Breast epithelium (tissue), 4 donors: ENCODE results near the gene SIT1. TPM values are rescaled to one million over a fixed set of nuclear protein-coding genes. Genes with fewer than 3 reads are reported as not detected.

Experiments used
- DNase-seq, 2 donors: peaks; one replicate each; pipeline ENCODE4 v3.0.0-alpha.2; 2019; ENCODE audit warnings: low spot score in 2 of 2
- H3K27ac ChIP-seq, 2 donors: fragments of 200-600 bp; sonication (generic) in 1 of 2; one replicate each; pipeline ENCODE4 v1.5.1; 2016 to 2019; ENCODE audit warnings: mild to moderate bottlenecking in 1 of 2
- H3K27me3 ChIP-seq, 2 donors: fragments of 200-600 bp; sonication (generic) in 1 of 2; one replicate each; pipeline versions ENCODE4 v1.5.1 to v1.6.0; 2017 to 2019; ENCODE audit warnings: control low read depth in 1 of 2, mild to moderate bottlenecking in 1 of 2
- H3K36me3 ChIP-seq: fragments of 200-600 bp; one replicate; pipeline ENCODE4 v1.5.1; 2019
- H3K4me1 ChIP-seq, 2 donors: fragments of 200-600 bp; sonication (generic); one replicate each; pipeline ENCODE4 v1.5.1; 2016 to 2019; ENCODE audit warnings: control low read depth in 1 of 2
- H3K4me3 ChIP-seq, 3 donors: fragments of 200-600 bp; sonication (generic); 1 replicate in 2 of 3; 2 replicates in 1 of 3; pipeline ENCODE4 v1.5.1; 2016 to 2019; ENCODE audit warnings: mild to moderate bottlenecking in 3 of 3, moderate library complexity in 2 of 3
- H3K9me3 ChIP-seq, 2 donors: fragments of 200-600 bp; sonication (generic) in 1 of 2; one replicate each; pipeline ENCODE4 v1.5.1; 2016 to 2019; ENCODE audit warnings: control low read depth in 1 of 2
- POLR2A ChIP-seq: fragments of 450-650 bp; IDR thresholded peaks from one replicate; pipeline ENCODE4 v1.6.1; 2016; ENCODE audit warnings: antibody characterized with exemption, mild to moderate bottlenecking, moderate library complexity
- POLR2AphosphoS5 ChIP-seq, 3 donors: sonication (generic); formaldehyde crosslinking; IDR thresholded peaks; one replicate each; pipeline ENCODE4 v1.6.1; 2017; ENCODE audit warnings: antibody characterized with exemption in 3 of 3
- intact Hi-C: fragments of 100-400 bp; cut with DNase I; formaldehyde crosslinking; loops from one replicate; pipeline ENCODE4 v1.15.1; 2023; ENCODE audit warnings: low total_unique reads
- total RNA-seq, 3 donors: library from RNA; depleted of rRNA; stranded (reverse); fragments of >200 nt; gene quantifications; one replicate each; pipeline ENCODE4 v1.1.0, GENCODE V29; 2016
- TF ChIP-seq, protein P1 (sequence below), 3 donors: fragments of 450-650 bp; IDR thresholded peaks; one replicate each; pipeline ENCODE4 v1.5.1; 2016 to 2017; ENCODE audit warnings: antibody characterized with exemption in 3 of 3, mild to moderate bottlenecking in 3 of 3, moderate library complexity in 3 of 3

SIT1 gene
- total RNA-seq, 3 donors from 2014 or later: 1.2 to 3.2 (median 1.3) TPM

DNA sequence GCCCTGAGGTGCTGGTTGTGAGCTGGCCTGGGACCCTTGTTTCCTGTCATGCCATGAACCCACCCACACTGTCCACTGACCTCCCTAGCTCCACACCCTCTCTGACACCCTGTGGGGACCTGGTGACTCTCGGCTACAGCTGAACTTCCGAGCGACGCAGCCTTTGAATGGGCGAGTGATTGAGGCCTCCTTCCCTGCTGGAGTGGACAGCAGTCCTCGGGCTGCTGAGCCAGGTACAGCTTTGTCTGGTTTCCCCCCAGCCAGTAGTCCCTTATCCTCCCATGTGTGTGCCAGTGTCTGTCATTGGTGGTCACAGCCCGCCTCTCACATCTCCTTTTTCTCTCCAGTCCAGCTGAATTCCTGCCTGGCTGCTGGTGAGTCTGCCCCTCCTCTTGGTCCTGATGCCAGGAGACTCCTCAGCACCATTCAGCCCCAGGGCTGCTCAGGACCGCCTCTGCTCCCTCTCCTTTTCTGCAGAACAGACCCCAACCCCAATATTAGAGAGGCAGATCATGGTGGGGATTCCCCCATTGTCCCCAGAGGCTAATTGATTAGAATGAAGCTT, 29.1 kb upstream of the SIT1 start:
- no peak overlapping the region for H3K27ac ChIP-seq
- no peaks in the 10 kb centered on the region for H3K36me3 ChIP-seq
- no peaks in the 10 kb centered on the region for H3K9me3 ChIP-seq
- no peak overlapping the region for H3K4me3 ChIP-seq
- peaks cover 0 to 4% of the 10 kb centered on the region in 2 donors for H3K4me1 ChIP-seq
- no peak for DNase-seq
- TF ChIP-seq POLR2AphosphoS5 (IDR thresholded peaks at IDR 0.05) (no peak), POLR2A (no peak)
- TF ChIP-seq, protein P1, sequence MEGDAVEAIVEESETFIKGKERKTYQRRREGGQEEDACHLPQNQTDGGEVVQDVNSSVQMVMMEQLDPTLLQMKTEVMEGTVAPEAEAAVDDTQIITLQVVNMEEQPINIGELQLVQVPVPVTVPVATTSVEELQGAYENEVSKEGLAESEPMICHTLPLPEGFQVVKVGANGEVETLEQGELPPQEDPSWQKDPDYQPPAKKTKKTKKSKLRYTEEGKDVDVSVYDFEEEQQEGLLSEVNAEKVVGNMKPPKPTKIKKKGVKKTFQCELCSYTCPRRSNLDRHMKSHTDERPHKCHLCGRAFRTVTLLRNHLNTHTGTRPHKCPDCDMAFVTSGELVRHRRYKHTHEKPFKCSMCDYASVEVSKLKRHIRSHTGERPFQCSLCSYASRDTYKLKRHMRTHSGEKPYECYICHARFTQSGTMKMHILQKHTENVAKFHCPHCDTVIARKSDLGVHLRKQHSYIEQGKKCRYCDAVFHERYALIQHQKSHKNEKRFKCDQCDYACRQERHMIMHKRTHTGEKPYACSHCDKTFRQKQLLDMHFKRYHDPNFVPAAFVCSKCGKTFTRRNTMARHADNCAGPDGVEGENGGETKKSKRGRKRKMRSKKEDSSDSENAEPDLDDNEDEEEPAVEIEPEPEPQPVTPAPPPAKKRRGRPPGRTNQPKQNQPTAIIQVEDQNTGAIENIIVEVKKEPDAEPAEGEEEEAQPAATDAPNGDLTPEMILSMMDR (IDR thresholded peaks at IDR 0.05): no peak
- H3K27me3 ChIP-seq: no peaks in the 10 kb centered on the region
- intact Hi-C loops: no loop called here

DNA sequence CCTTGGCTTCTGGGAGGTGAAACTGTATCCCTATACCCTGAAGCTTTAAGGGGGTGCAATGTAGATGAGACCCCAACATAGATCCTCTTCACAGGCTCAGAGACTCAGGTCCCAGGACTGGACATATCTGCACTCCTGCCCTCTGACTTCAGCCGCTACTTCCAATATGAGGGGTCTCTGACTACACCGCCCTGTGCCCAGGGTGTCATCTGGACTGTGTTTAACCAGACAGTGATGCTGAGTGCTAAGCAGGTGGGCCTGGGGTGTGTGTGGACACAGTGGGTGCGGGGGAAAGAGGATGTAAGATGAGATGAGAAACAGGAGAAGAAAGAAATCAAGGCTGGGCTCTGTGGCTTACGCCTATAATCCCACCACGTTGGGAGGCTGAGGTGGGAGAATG, 28.4 kb upstream of the SIT1 start:
- TF ChIP-seq POLR2AphosphoS5 (IDR thresholded peaks at IDR 0.05): no peak
- no peak for TF ChIP-seq POLR2A
- TF ChIP-seq, protein P1 (IDR thresholded peaks at IDR 0.05): no peak
- Histone ChIP-seq H3K36me3 (no peaks in the 10 kb centered on the region), H3K4me1 (peaks cover 0 to 4% of the 10 kb centered on the region in 2 donors), H3K9me3 (no peaks in the 10 kb centered on the region), H3K4me3 (no peak overlapping the region), H3K27ac (no peak overlapping the region), H3K27me3 (no peaks in the 10 kb centered on the region)
- intact Hi-C loops: no loop called here
- no peak for DNase-seq

DNA sequence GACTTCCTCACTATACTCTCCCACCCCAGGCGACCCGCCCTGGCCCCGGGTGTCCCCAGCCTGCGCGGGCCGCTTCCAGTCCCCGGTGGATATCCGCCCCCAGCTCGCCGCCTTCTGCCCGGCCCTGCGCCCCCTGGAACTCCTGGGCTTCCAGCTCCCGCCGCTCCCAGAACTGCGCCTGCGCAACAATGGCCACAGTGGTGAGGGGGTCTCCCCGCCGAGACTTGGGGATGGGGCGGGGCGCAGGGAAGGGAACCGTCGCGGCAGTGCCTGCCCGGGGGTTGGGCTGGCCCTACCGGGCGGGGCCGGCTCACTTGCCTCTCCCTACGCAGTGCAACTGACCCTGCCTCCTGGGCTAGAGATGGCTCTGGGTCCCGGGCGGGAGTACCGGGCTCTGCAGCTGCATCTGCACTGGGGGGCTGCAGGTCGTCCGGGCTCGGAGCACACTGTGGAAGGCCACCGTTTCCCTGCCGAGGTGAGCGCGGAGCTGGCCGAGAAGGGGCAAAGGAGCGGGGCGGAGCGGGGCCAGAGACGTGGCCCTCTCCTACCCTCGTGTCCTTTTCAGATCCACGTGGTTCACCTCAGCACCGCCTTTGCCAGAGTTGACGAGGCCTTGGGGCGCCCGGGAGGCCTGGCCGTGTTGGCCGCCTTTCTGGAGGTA, 25.1 kb upstream of the SIT1 start:
- H3K36me3 ChIP-seq: no peaks in the 10 kb centered on the region
- no peaks in the 10 kb centered on the region for H3K9me3 ChIP-seq
- DNase-seq: no peak
- peaks cover 0 to 4% of the 10 kb centered on the region in 2 donors for H3K4me1 ChIP-seq
- H3K27me3 ChIP-seq: no peaks in the 10 kb centered on the region
- intact Hi-C loops: no loop called here
- H3K4me3 ChIP-seq: peak overlapping the region; percentile 41 to 77 (median 57)
- no peak for TF ChIP-seq POLR2AphosphoS5 (IDR thresholded peaks at IDR 0.05)
- TF ChIP-seq, protein P1 (IDR thresholded peaks at IDR 0.05): no peak
- TF ChIP-seq POLR2A: no peak
- no peak overlapping the region for H3K27ac ChIP-seq

DNA sequence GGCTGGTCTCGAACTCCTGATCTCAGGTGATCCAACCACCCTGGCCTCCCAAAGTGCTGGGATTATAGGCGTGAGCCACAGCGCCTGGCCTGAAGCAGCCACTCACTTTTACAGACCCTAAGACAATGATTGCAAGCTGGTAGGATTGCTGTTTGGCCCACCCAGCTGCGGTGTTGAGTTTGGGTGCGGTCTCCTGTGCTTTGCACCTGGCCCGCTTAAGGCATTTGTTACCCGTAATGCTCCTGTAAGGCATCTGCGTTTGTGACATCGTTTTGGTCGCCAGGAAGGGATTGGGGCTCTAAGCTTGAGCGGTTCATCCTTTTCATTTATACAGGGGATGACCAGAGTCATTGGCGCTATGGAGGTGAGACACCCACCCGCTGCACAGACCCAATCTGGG, 24.5 kb upstream of the SIT1 start:
- Histone ChIP-seq H3K36me3 (no peaks in the 10 kb centered on the region), H3K9me3 (no peaks in the 10 kb centered on the region), H3K27ac (no peak overlapping the region), H3K4me3 (peak overlapping the region; percentile 41 to 77 (median 57)), H3K4me1 (peaks cover 0 to 4% of the 10 kb centered on the region in 2 donors), H3K27me3 (no peaks in the 10 kb centered on the region)
- intact Hi-C loops: no loop called here
- DNase-seq: no peak
- no peak for TF ChIP-seq POLR2AphosphoS5 (IDR thresholded peaks at IDR 0.05)
- no peak for TF ChIP-seq POLR2A
- TF ChIP-seq, protein P1 (IDR thresholded peaks at IDR 0.05): no peak

DNA sequence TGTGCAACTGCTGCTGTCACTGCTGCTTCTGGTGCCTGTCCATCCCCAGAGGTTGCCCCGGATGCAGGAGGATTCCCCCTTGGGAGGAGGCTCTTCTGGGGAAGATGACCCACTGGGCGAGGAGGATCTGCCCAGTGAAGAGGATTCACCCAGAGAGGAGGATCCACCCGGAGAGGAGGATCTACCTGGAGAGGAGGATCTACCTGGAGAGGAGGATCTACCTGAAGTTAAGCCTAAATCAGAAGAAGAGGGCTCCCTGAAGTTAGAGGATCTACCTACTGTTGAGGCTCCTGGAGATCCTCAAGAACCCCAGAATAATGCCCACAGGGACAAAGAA, 23.3 kb upstream of the SIT1 start:
- Histone ChIP-seq H3K36me3 (no peaks in the 10 kb centered on the region), H3K4me3 (no peak overlapping the region), H3K27ac (no peak overlapping the region), H3K4me1 (peaks cover 0 to 4% of the 10 kb centered on the region in 2 donors), H3K9me3 (no peaks in the 10 kb centered on the region), H3K27me3 (no peaks in the 10 kb centered on the region)
- intact Hi-C loops: no loop called here
- TF ChIP-seq, protein P1 (IDR thresholded peaks at IDR 0.05): no peak
- TF ChIP-seq POLR2AphosphoS5 (IDR thresholded peaks at IDR 0.05): no peak
- no peak for TF ChIP-seq POLR2A
- no peak for DNase-seq
